DOHH2 (cell line): ENCODE measurements around the gene AKAP13.

Experiments used
- H3F3A ChIP-seq: fragments of 200-600 bp; sonication (generic), shearing (Covaris generic); 2 replicates; pipeline ENCODE4 v1.6.0; 2016; ENCODE audit warnings: antibody characterized with exemption, mild to moderate bottlenecking; ENCODE audit not compliant: control insufficient read depth, insufficient read depth
- H3K27ac ChIP-seq: fragments of 200-600 bp; sonication (generic); 2 replicates; pipeline ENCODE4 v1.5.1; 2014; ENCODE audit warnings: low read depth, mild to moderate bottlenecking, low read length, moderate library complexity
- H3K27me3 ChIP-seq: fragments of 200-600 bp; sonication (generic); 2 replicates; pipeline ENCODE4 v1.6.1; 2014; ENCODE audit warnings: mild to moderate bottlenecking, low read length, mixed read lengths; ENCODE audit not compliant: control insufficient read depth
- H3K36me3 ChIP-seq: fragments of 200-600 bp; sonication (generic); 2 replicates; pipeline ENCODE4 v1.6.1; 2014; ENCODE audit warnings: mild to moderate bottlenecking, low read length, moderate library complexity, mixed read lengths; ENCODE audit not compliant: control insufficient read depth
- H3K4me1 ChIP-seq: fragments of 200-600 bp; sonication (generic); 2 replicates; pipeline ENCODE4 v1.6.1; 2014; ENCODE audit warnings: mild to moderate bottlenecking, low read length, mixed read lengths; ENCODE audit not compliant: control insufficient read depth
- H3K4me2 ChIP-seq: fragments of 200-600 bp; sonication (generic); 2 replicates; pipeline ENCODE4 v1.6.0; 2014; ENCODE audit warnings: mild to moderate bottlenecking, low read length, moderate library complexity
- H3K4me3 ChIP-seq: fragments of 200-600 bp; sonication (generic); 2 replicates; pipeline ENCODE4 v1.5.1; 2014; ENCODE audit warnings: mild to moderate bottlenecking, low read length, mixed read lengths
- H3K79me2 ChIP-seq: fragments of 200-600 bp; sonication (generic); 2 replicates; pipeline ENCODE4 v1.6.1; 2014; ENCODE audit warnings: mild to moderate bottlenecking, low read length, mixed read lengths; ENCODE audit not compliant: control insufficient read depth
- H3K9me2 ChIP-seq: fragments of 200-600 bp; sonication (generic); replicated peaks from 2 replicates; pipeline ENCODE4 v1.6.1; 2014; ENCODE audit warnings: mild to moderate bottlenecking, low read length, mixed read lengths; ENCODE audit not compliant: control insufficient read depth
- H3K9me3 ChIP-seq: fragments of 200-600 bp; sonication (generic); 2 replicates; pipeline ENCODE4 v1.6.1; 2014; ENCODE audit warnings: antibody characterized with exemption, low read length, mixed read lengths; ENCODE audit not compliant: control insufficient read depth, insufficient read depth
- H4K20me1 ChIP-seq: fragments of 200-600 bp; sonication (generic); 2 replicates; pipeline ENCODE4 v1.6.0; 2014; ENCODE audit warnings: low read depth, mild to moderate bottlenecking, antibody characterized with exemption, low read length, moderate library complexity; ENCODE audit not compliant: control insufficient read depth, insufficient read depth
- CTCF ChIP-seq: fragments of 200-600 bp; sonication (generic); IDR thresholded peaks from one replicate; pipeline ENCODE4 v1.5.1; 2014; ENCODE audit warnings: antibody characterized with exemption, mild to moderate bottlenecking, low read depth, low read length; ENCODE audit not compliant: poor library complexity, severe bottlenecking
- EZH2phosphoT487 ChIP-seq: fragments of 200-600 bp; sonication (generic); IDR thresholded peaks from 2 replicates; pipeline ENCODE4 v1.6.1; 2017; ENCODE audit warnings: borderline replicate concordance, mild to moderate bottlenecking, antibody characterized with exemption, low read length, moderate library complexity, mixed read lengths

AKAP13 gene

GRCh38 chr15:85424154-85424553 lies 43.8 kb downstream of the AKAP13 start:
- H3K79me2 ChIP-seq: peaks cover 98% of the 10 kb centered on the region
- TF ChIP-seq EZH2phosphoT487: no peak
- TF ChIP-seq CTCF: no peak

GRCh38 chr15:85426481-85426880 lies 46.1 kb downstream of the AKAP13 start:
- no peak for TF ChIP-seq EZH2phosphoT487
- TF ChIP-seq CTCF: no peak
- Histone ChIP-seq H3K4me2 (no peak overlapping the region), H3F3A (no peaks in the 10 kb centered on the region), H3K27me3 (no peaks in the 10 kb centered on the region), H3K27ac (no peak overlapping the region), H4K20me1 (peaks cover 19% of the 10 kb centered on the region), H3K36me3 (peaks cover 6% of the 10 kb centered on the region; the same call in 1 of the 2 replicates), H3K9me3 (no peaks in the 10 kb centered on the region), H3K9me2 (no peaks in the 10 kb centered on the region), H3K4me1 (peaks cover 59% of the 10 kb centered on the region), H3K4me3 (no peak overlapping the region), H3K79me2 (peaks cover 100% of the 10 kb centered on the region)

More at GRCh38 chr15:85424154-85424553, 43.8 kb downstream of the AKAP13 start:
- Histone ChIP-seq H3K9me2 (no peaks in the 10 kb centered on the region), H3K4me2 (no peak overlapping the region; the same call in 1 of the 2 replicates), H3K27ac (no peak overlapping the region), H3K4me1 (peaks cover 70% of the 10 kb centered on the region), H3K27me3 (no peaks in the 10 kb centered on the region), H3K4me3 (no peak overlapping the region), H3F3A (no peaks in the 10 kb centered on the region), H4K20me1 (peaks cover 22% of the 10 kb centered on the region), H3K36me3 (peaks cover 3% of the 10 kb centered on the region; the same call in 1 of the 2 replicates), H3K9me3 (no peaks in the 10 kb centered on the region)

- no peak overlapping the region for H3K4me3 ChIP-seq
- H4K20me1 ChIP-seq: peaks cover 10% of the 10 kb centered on the region; the same call in 1 of the 2 replicates
- H3K4me2 ChIP-seq: no peak overlapping the region
- H3K9me2 ChIP-seq: no peaks in the 10 kb centered on the region
- peaks cover 49% of the 10 kb centered on the region for H3K4me1 ChIP-seq
- peaks cover 100% of the 10 kb centered on the region for H3K79me2 ChIP-seq
- H3K27ac ChIP-seq: no peak overlapping the region
- TF ChIP-seq EZH2phosphoT487 (no peak), CTCF (no peak)
- no peaks in the 10 kb centered on the region for H3K27me3 ChIP-seq
- H3K9me3 ChIP-seq: no peaks in the 10 kb centered on the region
- H3F3A ChIP-seq: no peaks in the 10 kb centered on the region
- H3K36me3 ChIP-seq: peaks cover 10% of the 10 kb centered on the region
These were observed 47.1 kb downstream of the AKAP13 start for GRCh38 chr15:85427286-85428028.
